ENCODE data around the gene ZGPAT.

ZGPAT gene

DNA sequence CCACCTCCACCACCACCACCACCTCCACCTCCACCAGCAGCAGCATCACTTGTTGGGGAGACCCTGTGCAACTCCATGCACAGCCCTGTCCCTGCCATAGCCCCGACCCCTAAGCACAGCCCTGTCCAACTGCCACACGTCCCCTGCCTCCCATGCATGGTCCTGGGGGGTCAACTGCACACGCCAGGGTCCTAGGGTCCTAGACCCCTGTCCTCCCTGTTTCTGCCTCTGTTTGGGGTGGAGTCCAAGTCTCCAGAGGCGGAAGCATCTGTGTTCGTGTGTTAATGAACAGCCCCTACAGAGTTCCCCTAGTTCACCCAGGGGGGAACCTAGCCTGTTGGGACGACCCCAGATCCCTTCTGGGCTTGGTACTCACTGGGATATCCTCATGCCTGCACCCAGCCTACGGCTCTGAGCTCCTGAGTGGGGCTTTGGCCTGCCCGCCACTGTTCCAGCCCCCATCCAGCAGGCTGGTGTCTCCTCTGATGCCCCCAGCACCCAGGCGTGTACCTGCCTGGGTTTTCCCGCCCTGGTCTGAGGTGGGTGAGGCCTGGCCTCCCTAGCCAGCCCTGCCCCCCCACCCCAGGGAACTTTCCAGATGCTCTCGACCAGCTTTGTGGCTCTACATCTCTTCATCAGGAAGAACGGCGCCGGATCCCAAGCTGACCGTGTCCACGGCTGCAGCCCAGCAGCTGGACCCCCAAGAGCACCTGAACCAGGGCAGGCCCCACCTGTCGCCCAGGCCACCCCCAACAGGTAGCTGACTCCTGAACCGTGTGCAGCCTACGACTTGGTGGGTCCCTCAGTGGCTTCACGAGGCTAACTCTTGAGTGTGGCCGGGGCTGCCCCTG is 13.9 kb upstream of the ZGPAT start:
- H3K9ac ChIP-seq = no peak overlapping the region
- peaks cover 52 to 61% (median 57%) of the 10 kb centered on the region in 10 experiments for H3K4me1 ChIP-seq
- peaks cover 0 to 23% (median 5%) of the 10 kb centered on the region in 11 experiments; a peak in 9 of 22 replicates for H3K36me3 ChIP-seq
- H3K4me2 ChIP-seq = no peak overlapping the region
- H3K4me3 ChIP-seq = no peak overlapping the region
- H4K20me1 ChIP-seq = peaks cover 21 to 81% (median 52%) of the 10 kb centered on the region in 11 experiments
- H3K9me3 ChIP-seq (replicated peaks in 1 of 11) = no peaks in the 10 kb centered on the region
- no peaks in the 10 kb centered on the region for H3K27me3 ChIP-seq
- TF ChIP-seq Cebpa-rat (IDR thresholded peaks at IDR 0.05) = no peak
- H3K27ac ChIP-seq = no peak overlapping the region

GRCh38 chr20:63694584-63695423 is 13.0 kb upstream of the ZGPAT start:
- H3K4me2 ChIP-seq = no peak overlapping the region
- peaks cover 27 to 83% (median 61%) of the 10 kb centered on the region in 11 experiments for H4K20me1 ChIP-seq
- no peaks in the 10 kb centered on the region for H3K9me3 ChIP-seq (replicated peaks in 1 of 11)
- H3K9ac ChIP-seq = peak overlapping the region in 2 of 11 experiments; percentile 59 to 75; a peak in 1 of 22 replicates
- no peaks in the 10 kb centered on the region for H3K27me3 ChIP-seq
- TF ChIP-seq Cebpa-rat (IDR thresholded peaks at IDR 0.05) = no peak
- no peak overlapping the region for H3K4me3 ChIP-seq
- H3K27ac ChIP-seq = peak overlapping the region in 3 of 11 experiments; percentile 57 to 61 (median 59); a peak in 4 of 22 replicates
- H3K4me1 ChIP-seq = peaks cover 59 to 70% (median 65%) of the 10 kb centered on the region in 10 experiments
- H3K36me3 ChIP-seq = peaks cover 0 to 23% (median 5%) of the 10 kb centered on the region in 11 experiments; a peak in 10 of 22 replicates

GRCh38 chr20:63695424-63696305 is 12.2 kb upstream of the ZGPAT start:
- TF ChIP-seq Cebpa-rat (IDR thresholded peaks at IDR 0.05) = no peak
- H3K36me3 ChIP-seq = peaks cover 0 to 32% (median 10%) of the 10 kb centered on the region in 11 experiments; a peak in 11 of 22 replicates

DNA sequence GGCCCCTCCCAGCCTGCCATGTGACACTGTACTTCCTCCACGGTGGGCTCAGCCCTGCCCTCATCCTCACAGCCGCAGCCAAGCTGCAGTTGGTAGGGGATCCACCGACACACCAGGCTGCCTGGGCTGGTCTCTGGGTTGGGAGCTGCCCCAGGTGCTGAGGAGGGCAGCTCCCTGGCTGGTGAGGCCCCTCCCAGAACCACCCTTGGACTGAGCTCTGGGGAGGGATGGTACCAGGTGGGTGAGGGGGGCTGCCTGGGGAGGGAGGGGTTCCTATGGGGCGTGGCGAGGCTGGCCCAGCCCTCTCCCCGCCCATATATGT is 11.6 kb upstream of the ZGPAT start:
- peaks cover 27 to 88% (median 71%) of the 10 kb centered on the region in 11 experiments for H4K20me1 ChIP-seq
- H3K36me3 ChIP-seq = peaks cover 0 to 36% (median 10%) of the 10 kb centered on the region in 11 experiments; a peak in 11 of 22 replicates
- H3K9me3 ChIP-seq (replicated peaks in 1 of 11) = no peaks in the 10 kb centered on the region
- H3K27ac ChIP-seq = peak overlapping the region in 8 of 11 experiments; percentile 11 to 61 (median 55); a peak in 15 of 22 replicates
- peaks cover 57 to 69% (median 64%) of the 10 kb centered on the region in 10 experiments for H3K4me1 ChIP-seq
- no peak for TF ChIP-seq Cebpa-rat (IDR thresholded peaks at IDR 0.05)
- no peaks in the 10 kb centered on the region for H3K27me3 ChIP-seq
- H3K4me2 ChIP-seq = peak overlapping the region; percentile 89 to 99 (median 97)
- H3K9ac ChIP-seq = peak overlapping the region; percentile 47 to 75 (median 67)
- H3K4me3 ChIP-seq = peak overlapping the region; percentile 34 to 64 (median 46); a peak in 12 of 20 replicates

More at GRCh38 chr20:63695424-63696305, 12.2 kb upstream of the ZGPAT start:
- Histone ChIP-seq H3K27me3 (no peaks in the 10 kb centered on the region), H3K9me3 (replicated peaks in 1 of 11) (no peaks in the 10 kb centered on the region), H3K4me3 (no peak overlapping the region; a peak in 1 of 20 replicates), H3K4me2 (peak overlapping the region; percentile 89 to 99 (median 97)), H4K20me1 (peaks cover 27 to 88% (median 68%) of the 10 kb centered on the region in 11 experiments), H3K9ac (peak overlapping the region in 10 of 11 experiments; percentile 31 to 75 (median 62); a peak in 18 of 22 replicates), H3K4me1 (peaks cover 63 to 76% (median 70%) of the 10 kb centered on the region in 10 experiments), H3K27ac (peak overlapping the region in 7 of 11 experiments; percentile 46 to 61 (median 57); a peak in 14 of 22 replicates)

DNA sequence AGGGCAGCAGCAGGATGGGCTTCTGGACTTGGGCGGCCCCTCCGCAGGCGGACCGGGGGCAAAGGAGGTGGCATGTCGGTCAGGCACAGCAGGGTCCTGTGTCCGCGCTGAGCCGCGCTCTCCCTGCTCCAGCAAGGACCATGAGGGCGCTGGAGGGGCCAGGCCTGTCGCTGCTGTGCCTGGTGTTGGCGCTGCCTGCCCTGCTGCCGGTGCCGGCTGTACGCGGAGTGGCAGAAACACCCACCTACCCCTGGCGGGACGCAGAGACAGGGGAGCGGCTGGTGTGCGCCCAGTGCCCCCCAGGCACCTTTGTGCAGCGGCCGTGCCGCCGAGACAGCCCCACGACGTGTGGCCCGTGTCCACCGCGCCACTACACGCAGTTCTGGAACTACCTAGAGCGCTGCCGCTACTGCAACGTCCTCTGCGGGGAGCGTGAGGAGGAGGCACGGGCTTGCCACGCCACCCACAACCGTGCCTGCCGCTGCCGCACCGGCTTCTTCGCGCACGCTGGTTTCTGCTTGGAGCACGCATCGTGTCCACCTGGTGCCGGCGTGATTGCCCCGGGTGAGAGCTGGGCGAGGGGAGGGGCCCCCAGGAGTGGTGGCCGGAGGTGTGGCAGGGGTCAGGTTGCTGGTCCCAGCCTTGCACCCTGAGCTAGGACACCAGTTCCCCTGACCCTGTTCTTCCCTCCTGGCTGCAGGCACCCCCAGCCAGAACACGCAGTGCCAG is 11.0 kb upstream of the ZGPAT start, which contains the start of gene TNFRSF6B:
Gene TNFRSF6B (plus strand): TSS at position 25 of the 729 bp plus-strand sequence. CDS start 116 bp downstream, at position 141.
- H4K20me1 ChIP-seq = peaks cover 27 to 88% (median 71%) of the 10 kb centered on the region in 11 experiments
- H3K27ac ChIP-seq = peak within 1 kb of the TSS in 9 of 11 experiments; percentile 11 to 61 (median 53); a peak in 16 of 22 replicates
- H3K9me3 ChIP-seq (replicated peaks in 1 of 11) = no peaks in the 10 kb centered on the region
- peak within 1 kb of the TSS; percentile 89 to 99 (median 97) for H3K4me2 ChIP-seq
- peaks cover 0 to 36% (median 10%) of the 10 kb centered on the region in 11 experiments; a peak in 11 of 22 replicates for H3K36me3 ChIP-seq
- H3K4me1 ChIP-seq = peaks cover 52 to 64% (median 59%) of the 10 kb centered on the region in 10 experiments
- no peak for TF ChIP-seq Cebpa-rat (IDR thresholded peaks at IDR 0.05)
- peak within 1 kb of the TSS; percentile 34 to 64 (median 46); a peak in 18 of 20 replicates for H3K4me3 ChIP-seq
- peak within 1 kb of the TSS; percentile 47 to 75 (median 67) for H3K9ac ChIP-seq
- H3K27me3 ChIP-seq = no peaks in the 10 kb centered on the region

- peaks cover 0 to 36% (median 10%) of the 10 kb centered on the region in 11 experiments; a peak in 12 of 22 replicates for H3K36me3 ChIP-seq
- peaks cover 27 to 88% (median 70%) of the 10 kb centered on the region in 11 experiments for H4K20me1 ChIP-seq
- peak overlapping the region in 8 of 10 experiments; percentile 34 to 64 (median 46); a peak in 13 of 20 replicates for H3K4me3 ChIP-seq
- peak overlapping the region; percentile 89 to 99 (median 97) for H3K4me2 ChIP-seq
- H3K9ac ChIP-seq = peak overlapping the region; percentile 47 to 75 (median 67); a peak in 21 of 22 replicates
- no peaks in the 10 kb centered on the region for H3K9me3 ChIP-seq (replicated peaks in 1 of 11)
- H3K27ac ChIP-seq = peak overlapping the region in 1 of 11 experiments; percentile 61; a peak in 3 of 22 replicates
- TF ChIP-seq Cebpa-rat (IDR thresholded peaks at IDR 0.05) = no peak
- no peaks in the 10 kb centered on the region for H3K27me3 ChIP-seq
- peaks cover 47 to 58% (median 52%) of the 10 kb centered on the region in 10 experiments for H3K4me1 ChIP-seq
Measured at GRCh38 chr20:63697357-63697867, 10.4 kb upstream of the ZGPAT start.
